K562 (cell line): ENCODE measurements around the gene CENPV. TPM values are rescaled to one million over a fixed set of nuclear protein-coding genes. Genes with fewer than 3 reads are reported as not detected.

ENCODE experiments used
- CBX5 ChIP-seq: IDR thresholded peaks from 2 replicates; pipeline ENCODE4 v1.6.1; 2014; ENCODE audit warnings: low read depth, borderline replicate concordance
- CREB1 ChIP-seq, 2 experiments: sonication (generic) in 1 of 2; formaldehyde crosslinking in 1 of 2; IDR thresholded peaks; 2 replicates each; pipeline versions ENCODE4 v1.6.1 to v1.8.0; 2012 to 2022; ENCODE audit warnings: inconsistent platforms in 1 of 2, mild to moderate bottlenecking in 1 of 2, missing genetic modification reagents in 1 of 2, moderate library complexity in 1 of 2
- EHMT2 ChIP-seq: fragments of 450-650 bp; IDR thresholded peaks from 2 replicates; pipeline ENCODE4 v1.6.1; 2018; ENCODE audit warnings: antibody characterized with exemption
- ELF4 ChIP-seq: fragments of 450-650 bp; formaldehyde crosslinking; IDR thresholded peaks from 2 replicates; pipeline ENCODE4 v1.4.0; 2022; ENCODE audit warnings: missing genetic modification characterization
- ESRRB ChIP-seq: fragments of 250-450 bp; sonication (Bioruptor Pico); IDR thresholded peaks from 2 replicates; pipeline ENCODE4 v1.5.0; 2020; ENCODE audit warnings: mild to moderate bottlenecking, moderate library complexity, borderline replicate concordance
- LCOR ChIP-seq: sonication (generic); formaldehyde crosslinking; IDR thresholded peaks from 2 replicates; pipeline ENCODE4 v1.8.0; 2022; ENCODE audit warnings: mild to moderate bottlenecking, missing genetic modification reagents
- MCM5 ChIP-seq: fragments of 450-650 bp; IDR thresholded peaks from 2 replicates; pipeline ENCODE4 v1.6.1; 2016; ENCODE audit warnings: low read depth
- MTA1 ChIP-seq: fragments of 450-650 bp; IDR thresholded peaks from 2 replicates; pipeline ENCODE4 v1.6.1; 2017; ENCODE audit warnings: borderline replicate concordance
- NONO ChIP-seq, 2 experiments: fragments of 200-400 bp in 1 of 2; fragments of 450-650 bp in 1 of 2; formaldehyde crosslinking in 1 of 2; IDR thresholded peaks; 2 replicates each; pipeline ENCODE4 v1.6.1; 2017; ENCODE audit warnings: low read depth in 2 of 2, mild to moderate bottlenecking in 2 of 2, moderate library complexity in 2 of 2, low read length in 1 of 2
- POLR2G ChIP-seq: fragments of 200-400 bp; formaldehyde crosslinking; IDR thresholded peaks from 2 replicates; pipeline ENCODE4 v1.6.1; 2017; ENCODE audit warnings: low read depth, mild to moderate bottlenecking, antibody characterized with exemption, low read length, moderate library complexity
- SMARCB1 ChIP-seq: IDR thresholded peaks from 2 replicates; pipeline ENCODE4 v1.6.1; 2011; ENCODE audit warnings: improper control_type of control experiment, low read depth; ENCODE audit not compliant: insufficient read length
- SRSF3 ChIP-seq: fragments of 200-400 bp; formaldehyde crosslinking; IDR thresholded peaks from 2 replicates; pipeline ENCODE4 v1.6.1; 2016; ENCODE audit warnings: mild to moderate bottlenecking, low read length, moderate library complexity; ENCODE audit not compliant: insufficient read depth
- TFAM ChIP-seq: fragments of 250-450 bp; sonication (Bioruptor Pico); conservative IDR thresholded peaks from 2 replicates; pipeline ENCODE4 v1.5.0; 2021; ENCODE audit warnings: mild to moderate bottlenecking, moderate library complexity
- ZBTB1 ChIP-seq: sonication (generic); formaldehyde crosslinking; IDR thresholded peaks from 2 replicates; pipeline ENCODE4 v1.8.1; 2023; ENCODE audit warnings: missing genetic modification reagents, low read depth, mild to moderate bottlenecking, borderline replicate concordance
- ZFX ChIP-seq: sonication (generic); formaldehyde crosslinking; IDR thresholded peaks from 2 replicates; pipeline ENCODE4 v1.8.0; 2022; ENCODE audit warnings: mild to moderate bottlenecking, missing genetic modification reagents, moderate library complexity
- ZNF124 ChIP-seq: sonication (generic); formaldehyde crosslinking; IDR thresholded peaks from 2 replicates; pipeline ENCODE4 v1.8.1; 2022; ENCODE audit warnings: missing genetic modification reagents
- ZNF586 ChIP-seq: fragments of 450-650 bp; formaldehyde crosslinking; conservative IDR thresholded peaks from 2 replicates; pipeline ENCODE4 v1.4.0; 2020; ENCODE audit warnings: mild to moderate bottlenecking, moderate library complexity
- polyA plus RNA-seq, 8 experiments: library from polyadenylated mRNA; depleted of rRNA in 4 of 8; stranded (reverse) in 5 of 8; unstranded in 3 of 8; fragments of >200 nt; fragmentation: Nextera tagmentation in 2 of 8; fragmentation: Illumina TruSeq in 1 of 8; extraction: Ambion mirVana in 2 of 8; extraction: Trizol in 1 of 8; gene quantifications; 2 replicates each; pipeline versions ENCODE4 v1.2.1 to v1.2.3, GENCODE V29; 2011 to 2014; ENCODE audit warnings: inconsistent platforms in 1 of 8, missing spikeins in 1 of 8
- total RNA-seq, 7 experiments: library from RNA; depleted of rRNA in 6 of 7; stranded (reverse); fragments of >200 nt in 6 of 7; fragmentation: Illumina TruSeq in 2 of 7; extraction: Trizol in 2 of 7; gene quantifications; 2 replicates each; pipeline versions ENCODE4 v1.2.1 to v1.2.3, GENCODE V29; 2011 to 2021; ENCODE audit warnings: low replicate concordance in 1 of 7
- TF ChIP-seq, protein P1 (sequence below): fragments of 200-400 bp; formaldehyde crosslinking; IDR thresholded peaks from 2 replicates; pipeline ENCODE4 v1.6.1; 2017; ENCODE audit warnings: mild to moderate bottlenecking, low read depth, low read length, moderate library complexity
- TF ChIP-seq, protein P2 (sequence below): sonication (generic); formaldehyde crosslinking; IDR thresholded peaks from 2 replicates; pipeline ENCODE4 v1.8.1; 2023; ENCODE audit warnings: mild to moderate bottlenecking, missing genetic modification reagents
- TF ChIP-seq, protein P3 (sequence below): fragments of 450-650 bp; formaldehyde crosslinking; conservative IDR thresholded peaks from 2 replicates; pipeline ENCODE4 v1.4.0; 2022; ENCODE audit warnings: mild to moderate bottlenecking, missing genetic modification characterization
- TF ChIP-seq, protein P4 (sequence below): sonication (generic); formaldehyde crosslinking; IDR thresholded peaks from 2 replicates; pipeline ENCODE4 v1.9.0; 2022; ENCODE audit warnings: mild to moderate bottlenecking, missing genetic modification reagents

The CENPV gene
- total and polyA plus RNA-seq, 9 of the 15 experiments (the other 6 are each of a cell fraction or from before 2014, with no cell fraction given), result 17.8 to 131 (median 89.3) TPM

DNA sequence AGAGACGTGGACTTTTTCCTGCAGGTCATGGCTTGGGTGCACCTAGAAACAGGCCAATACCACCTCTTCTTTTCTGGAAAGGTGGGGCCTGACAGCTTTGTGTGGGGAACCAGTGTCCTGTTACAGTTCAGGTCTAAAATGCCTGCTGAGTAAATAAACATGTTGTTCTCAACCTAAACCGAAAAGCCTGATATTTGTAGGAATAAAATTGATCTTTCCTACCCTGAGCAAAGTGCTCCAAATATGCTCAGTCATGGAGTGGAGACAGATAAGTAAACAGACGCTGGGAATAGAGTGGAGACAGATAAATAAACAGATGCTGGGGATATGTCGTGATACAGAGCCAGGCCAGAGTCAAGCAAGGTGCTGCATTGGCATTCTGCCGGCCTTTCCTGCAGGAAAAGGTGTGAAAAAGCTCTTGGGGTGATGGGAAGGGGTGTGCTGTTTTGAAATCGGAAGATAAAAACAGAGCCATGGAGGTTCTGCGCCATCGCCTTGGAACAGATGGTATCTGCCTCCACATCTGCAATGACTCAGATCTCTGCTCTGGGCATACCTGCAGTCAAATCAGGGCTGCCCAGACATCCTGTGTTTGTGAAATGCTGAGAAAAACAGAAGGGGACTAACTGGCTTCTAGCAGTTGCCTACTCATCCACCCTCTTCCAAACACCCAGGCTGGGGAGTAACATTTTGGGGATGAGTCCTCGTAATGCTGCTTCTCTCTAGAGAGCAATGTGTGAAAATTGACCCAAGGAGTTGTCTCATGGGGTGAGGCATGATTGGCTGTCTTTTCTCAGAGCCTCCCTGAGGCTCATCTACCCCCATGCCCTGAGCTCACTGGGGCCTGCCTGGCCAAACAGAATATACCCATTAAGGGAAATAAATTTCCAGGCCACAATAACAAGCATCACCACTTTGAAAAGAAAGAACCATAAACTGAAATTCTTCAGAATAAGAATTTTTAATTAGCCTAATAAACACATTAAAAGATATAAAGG lies 45.3 kb upstream of the CENPV start (continued):
- TF ChIP-seq, protein P1, sequence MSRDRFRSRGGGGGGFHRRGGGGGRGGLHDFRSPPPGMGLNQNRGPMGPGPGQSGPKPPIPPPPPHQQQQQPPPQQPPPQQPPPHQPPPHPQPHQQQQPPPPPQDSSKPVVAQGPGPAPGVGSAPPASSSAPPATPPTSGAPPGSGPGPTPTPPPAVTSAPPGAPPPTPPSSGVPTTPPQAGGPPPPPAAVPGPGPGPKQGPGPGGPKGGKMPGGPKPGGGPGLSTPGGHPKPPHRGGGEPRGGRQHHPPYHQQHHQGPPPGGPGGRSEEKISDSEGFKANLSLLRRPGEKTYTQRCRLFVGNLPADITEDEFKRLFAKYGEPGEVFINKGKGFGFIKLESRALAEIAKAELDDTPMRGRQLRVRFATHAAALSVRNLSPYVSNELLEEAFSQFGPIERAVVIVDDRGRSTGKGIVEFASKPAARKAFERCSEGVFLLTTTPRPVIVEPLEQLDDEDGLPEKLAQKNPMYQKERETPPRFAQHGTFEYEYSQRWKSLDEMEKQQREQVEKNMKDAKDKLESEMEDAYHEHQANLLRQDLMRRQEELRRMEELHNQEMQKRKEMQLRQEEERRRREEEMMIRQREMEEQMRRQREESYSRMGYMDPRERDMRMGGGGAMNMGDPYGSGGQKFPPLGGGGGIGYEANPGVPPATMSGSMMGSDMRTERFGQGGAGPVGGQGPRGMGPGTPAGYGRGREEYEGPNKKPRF, result no peak
- TF ChIP-seq MCM5 (no peak), SRSF3 (no peak), MTA1 (no peak), CREB1 (IDR thresholded peaks at IDR 0.05) (no peak), CREB1 (CRISPR knock-in tag; IDR thresholded peaks at IDR 0.05) (no peak), NONO (IDR thresholded peaks at IDR 0.05; ENCODE audit: low read depth in 2 of 2, low read length in 1 of 2) (no peak), SMARCB1 (no peak), LCOR (CRISPR knock-in tag) (peak; percentile 57; the same call in 1 of the 2 replicates), EHMT2 (no peak), ZFX (CRISPR knock-in tag) (no peak), ELF4 (CRISPR knock-in tag) (no peak), ZNF124 (CRISPR knock-in tag) (no peak), TFAM (CRISPR knock-in tag) (no peak), ZNF586 (CRISPR knock-in tag) (no peak), ESRRB (no peak), POLR2G (no peak), CBX5 (no peak), ZBTB1 (no peak)
- TF ChIP-seq, protein P2, sequence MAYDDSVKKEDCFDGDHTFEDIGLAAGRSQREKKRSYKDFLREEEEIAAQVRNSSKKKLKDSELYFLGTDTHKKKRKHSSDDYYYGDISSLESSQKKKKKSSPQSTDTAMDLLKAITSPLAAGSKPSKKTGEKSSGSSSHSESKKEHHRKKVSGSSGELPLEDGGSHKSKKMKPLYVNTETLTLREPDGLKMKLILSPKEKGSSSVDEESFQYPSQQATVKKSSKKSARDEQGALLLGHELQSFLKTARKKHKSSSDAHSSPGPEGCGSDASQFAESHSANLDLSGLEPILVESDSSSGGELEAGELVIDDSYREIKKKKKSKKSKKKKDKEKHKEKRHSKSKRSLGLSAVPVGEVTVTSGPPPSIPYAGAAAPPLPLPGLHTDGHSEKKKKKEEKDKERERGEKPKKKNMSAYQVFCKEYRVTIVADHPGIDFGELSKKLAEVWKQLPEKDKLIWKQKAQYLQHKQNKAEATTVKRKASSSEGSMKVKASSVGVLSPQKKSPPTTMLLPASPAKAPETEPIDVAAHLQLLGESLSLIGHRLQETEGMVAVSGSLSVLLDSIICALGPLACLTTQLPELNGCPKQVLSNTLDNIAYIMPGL, result no peak
- TF ChIP-seq, protein P3, sequence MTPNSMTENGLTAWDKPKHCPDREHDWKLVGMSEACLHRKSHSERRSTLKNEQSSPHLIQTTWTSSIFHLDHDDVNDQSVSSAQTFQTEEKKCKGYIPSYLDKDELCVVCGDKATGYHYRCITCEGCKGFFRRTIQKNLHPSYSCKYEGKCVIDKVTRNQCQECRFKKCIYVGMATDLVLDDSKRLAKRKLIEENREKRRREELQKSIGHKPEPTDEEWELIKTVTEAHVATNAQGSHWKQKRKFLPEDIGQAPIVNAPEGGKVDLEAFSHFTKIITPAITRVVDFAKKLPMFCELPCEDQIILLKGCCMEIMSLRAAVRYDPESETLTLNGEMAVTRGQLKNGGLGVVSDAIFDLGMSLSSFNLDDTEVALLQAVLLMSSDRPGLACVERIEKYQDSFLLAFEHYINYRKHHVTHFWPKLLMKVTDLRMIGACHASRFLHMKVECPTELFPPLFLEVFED (CRISPR knock-in tag), result no peak
- TF ChIP-seq, protein P4, sequence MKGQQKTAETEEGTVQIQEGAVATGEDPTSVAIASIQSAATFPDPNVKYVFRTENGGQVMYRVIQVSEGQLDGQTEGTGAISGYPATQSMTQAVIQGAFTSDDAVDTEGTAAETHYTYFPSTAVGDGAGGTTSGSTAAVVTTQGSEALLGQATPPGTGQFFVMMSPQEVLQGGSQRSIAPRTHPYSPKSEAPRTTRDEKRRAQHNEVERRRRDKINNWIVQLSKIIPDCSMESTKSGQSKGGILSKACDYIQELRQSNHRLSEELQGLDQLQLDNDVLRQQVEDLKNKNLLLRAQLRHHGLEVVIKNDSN, result no peak
